ENCODE data around the gene IPO4. TPM values are rescaled to one million over a fixed set of nuclear protein-coding genes. Genes with fewer than 3 reads are reported as not detected.
A peak's percentile ranks its signal among the peaks of the same experiment; 100 is the strongest.

Gene IPO4
- polyA plus RNA-seq, 12 donors: 17.5 to 32.3 (median 24.2) TPM; not detected in 1

DNA sequence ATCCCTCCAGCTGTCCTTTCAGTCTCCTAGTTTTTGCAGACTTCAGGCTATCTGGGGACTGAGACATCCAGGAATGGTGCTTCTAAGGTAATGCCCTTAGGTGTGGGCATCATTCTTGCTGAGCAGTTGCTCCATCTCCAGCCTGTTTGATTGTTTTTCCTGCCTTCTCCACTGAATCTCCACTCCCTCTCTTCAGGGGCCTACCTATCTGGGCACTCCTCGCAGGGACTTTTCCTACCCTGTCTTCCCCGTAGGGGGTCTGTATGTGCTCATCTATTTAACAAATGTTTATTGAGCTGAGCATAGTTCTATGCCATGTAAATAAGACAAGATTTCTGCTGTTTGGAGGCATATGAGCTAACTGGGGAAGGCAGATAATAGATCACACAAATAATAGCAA, 55.6 kb downstream of the IPO4 start:
- DNase-seq: no peak

- DNase-seq: no peak
Observed at GRCh38 chr14:24132061-24132685, 56.4 kb downstream of the IPO4 start.

- DNase-seq: no peak
Observed at GRCh38 chr14:24131549-24131966, 57.1 kb downstream of the IPO4 start.

DNA sequence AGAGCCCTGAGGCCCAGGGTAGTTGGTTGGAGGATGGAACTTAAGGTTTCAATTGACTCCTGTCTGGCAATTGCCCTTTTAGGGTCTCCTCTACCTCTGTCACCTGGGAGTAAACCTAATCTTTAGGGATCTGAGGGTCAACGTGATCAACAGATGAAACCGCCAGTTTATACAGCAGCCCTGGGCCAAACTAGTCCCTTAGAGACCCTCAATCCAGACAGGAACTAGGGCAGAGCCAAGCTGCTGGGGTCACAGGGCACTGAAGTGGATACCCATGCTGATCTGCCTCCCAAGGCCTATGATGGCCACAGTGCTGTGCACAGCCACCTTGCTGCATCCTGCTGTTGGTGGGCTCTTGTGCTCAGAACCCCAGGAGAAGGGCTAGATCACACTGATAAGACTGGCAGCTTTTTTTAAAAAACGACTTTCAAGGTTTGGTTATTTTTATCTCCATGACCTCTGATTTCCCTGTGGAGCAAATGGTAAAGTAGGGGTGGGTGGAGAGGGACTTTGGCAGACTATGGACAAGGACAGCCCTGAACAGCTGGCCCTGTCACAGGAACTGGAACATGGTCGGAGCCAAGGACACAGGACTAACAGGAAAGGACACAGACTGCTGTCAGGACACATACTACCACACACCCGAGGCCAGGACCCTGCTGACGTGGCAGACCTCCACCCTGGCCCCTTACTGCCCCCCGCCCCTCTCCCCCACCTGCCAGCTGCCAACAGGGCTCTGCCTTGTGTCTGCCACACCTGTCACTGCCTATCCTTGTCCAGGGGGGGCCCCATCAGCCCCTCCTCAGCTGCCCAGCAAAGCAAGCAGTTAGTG, 57.7 kb downstream of the IPO4 start:
- DNase-seq: peak; percentile 64

GRCh38 chr14:24130380-24130716, 58.3 kb downstream of the IPO4 start, which contains the start of gene FITM1:
Gene FITM1, plus strand, starts transcription at chr14:24130659. Its CDS starts 905 bp downstream, at chr14:24131564.
- DNase-seq: no peak

Other genes with a start within 250 kb of the IPO4 start
- 10 to 100 TPM in 10 of 12 donors, 1 to 10 TPM in 1, not detected in 1; 9.8 to 56.4 (median 15.7) TPM for gene DHRS4, start 235.0 kb downstream of the IPO4 start, polyA plus RNA-seq (ENCODE audit: insufficient read length in 12 of 12)
- gene DHRS4L2, start 199.9 kb downstream of the IPO4 start, polyA plus RNA-seq (ENCODE audit: insufficient read length in 12 of 12): 10 to 100 TPM in 9 of 12 donors, 1 to 10 TPM in 2, not detected in 1; 8.6 to 17.0 (median 13.9) TPM
- under 1 TPM in 10 of 12 donors, not detected in 2; 0.09 to 0.74 (median 0.22) TPM for gene CARMIL3, start 136.8 kb downstream of the IPO4 start, polyA plus RNA-seq (ENCODE audit: insufficient read length in 12 of 12)
- gene CPNE6, start 117.3 kb downstream of the IPO4 start, polyA plus RNA-seq (ENCODE audit: insufficient read length in 12 of 12): under 1 TPM in 2 of 12 donors, not detected in 10; 0.08 to 0.21 TPM
- 10 to 100 TPM in 1 of 12 donors, 1 to 10 TPM in 10, not detected in 1; 2.2 to 17.9 (median 3.5) TPM for gene PCK2, start 94.5 kb downstream of the IPO4 start, polyA plus RNA-seq (ENCODE audit: insufficient read length in 12 of 12)
- 10 to 100 TPM in 11 of 12 donors, not detected in 1; 35.5 to 53.7 (median 40.5) TPM for gene DCAF11, start 74.0 kb downstream of the IPO4 start, polyA plus RNA-seq (ENCODE audit: insufficient read length in 12 of 12)
- 1 to 10 TPM in 7 of 12 donors, under 1 TPM in 3, not detected in 2; 0.82 to 1.9 (median 1.4) TPM for gene NRL, start 73.9 kb downstream of the IPO4 start, polyA plus RNA-seq (ENCODE audit: insufficient read length in 12 of 12)
- 100 to 1,000 TPM in 6 of 12 donors, 10 to 100 TPM in 5, not detected in 1; 54.9 to 160 (median 102) TPM for gene FITM1, start 58.2 kb downstream of the IPO4 start, polyA plus RNA-seq (ENCODE audit: insufficient read length in 12 of 12)
- 100 to 1,000 TPM in 9 of 12 donors, 10 to 100 TPM in 2, not detected in 1; 67.3 to 116 (median 106) TPM for gene PSME1, start 52.6 kb downstream of the IPO4 start, polyA plus RNA-seq (ENCODE audit: insufficient read length in 12 of 12)
- gene EMC9, start 47.2 kb downstream of the IPO4 start, polyA plus RNA-seq (ENCODE audit: insufficient read length in 12 of 12): 10 to 100 TPM in 11 of 12 donors, not detected in 1; 21.0 to 38.3 (median 25.8) TPM
- gene PSME2, start 42.2 kb downstream of the IPO4 start, polyA plus RNA-seq (ENCODE audit: insufficient read length in 12 of 12): 100 to 1,000 TPM in 4 of 12 donors, 10 to 100 TPM in 7, not detected in 1; 68.9 to 105 (median 90.2) TPM
- 10 to 100 TPM in 11 of 12 donors, not detected in 1; 27.3 to 75.4 (median 35.6) TPM for gene RNF31, start 41.3 kb downstream of the IPO4 start, polyA plus RNA-seq (ENCODE audit: insufficient read length in 12 of 12)
- 10 to 100 TPM in 11 of 12 donors, not detected in 1; 18.1 to 46.6 (median 25.9) TPM for gene IRF9, start 27.6 kb downstream of the IPO4 start, polyA plus RNA-seq (ENCODE audit: insufficient read length in 12 of 12)
- gene REC8, start 16.7 kb downstream of the IPO4 start, polyA plus RNA-seq (ENCODE audit: insufficient read length in 12 of 12): 10 to 100 TPM in 4 of 12 donors, 1 to 10 TPM in 7, not detected in 1; 5.7 to 52.4 (median 8.6) TPM
- 10 to 100 TPM in 11 of 12 donors, not detected in 1; 13.2 to 60.8 (median 17.5) TPM for gene TM9SF1, start 6.6 kb upstream of the IPO4 start, polyA plus RNA-seq (ENCODE audit: insufficient read length in 12 of 12)
- gene TSSK4, start 16.9 kb upstream of the IPO4 start, polyA plus RNA-seq (ENCODE audit: insufficient read length in 12 of 12): 10 to 100 TPM in 1 of 12 donors, 1 to 10 TPM in 9, not detected in 2; 2.0 to 10.1 (median 4.7) TPM
- 10 to 100 TPM in 11 of 12 donors, not detected in 1; 27.6 to 61.9 (median 36.6) TPM for gene CHMP4A, start 24.7 kb upstream of the IPO4 start, polyA plus RNA-seq (ENCODE audit: insufficient read length in 12 of 12)
- 10 to 100 TPM in 4 of 12 donors, 1 to 10 TPM in 7, not detected in 1; 4.6 to 33.0 (median 8.7) TPM for gene MDP1, start 27.2 kb upstream of the IPO4 start, polyA plus RNA-seq (ENCODE audit: insufficient read length in 12 of 12)
- gene NEDD8, start 43.6 kb upstream of the IPO4 start, polyA plus RNA-seq (ENCODE audit: insufficient read length in 12 of 12): 100 to 1,000 TPM in 11 of 12 donors, not detected in 1; 123 to 211 (median 177) TPM
- gene GMPR2, start 44.1 kb upstream of the IPO4 start, polyA plus RNA-seq (ENCODE audit: insufficient read length in 12 of 12): 10 to 100 TPM in 11 of 12 donors, not detected in 1; 39.8 to 82.9 (median 54.4) TPM
- gene TINF2, start 53.8 kb upstream of the IPO4 start, polyA plus RNA-seq (ENCODE audit: insufficient read length in 12 of 12): 10 to 100 TPM in 11 of 12 donors, not detected in 1; 35.0 to 46.2 (median 43.5) TPM
- 1 to 10 TPM in 8 of 12 donors, under 1 TPM in 2, not detected in 2; 0.64 to 7.2 (median 1.4) TPM for gene TGM1, start 74.4 kb upstream of the IPO4 start, polyA plus RNA-seq (ENCODE audit: insufficient read length in 12 of 12)
- 10 to 100 TPM in 9 of 12 donors, 1 to 10 TPM in 1, not detected in 2; 9.9 to 25.5 (median 13.5) TPM for gene RABGGTA, start 82.8 kb upstream of the IPO4 start, polyA plus RNA-seq (ENCODE audit: insufficient read length in 12 of 12)
- gene DHRS1, start 111.0 kb upstream of the IPO4 start, polyA plus RNA-seq (ENCODE audit: insufficient read length in 12 of 12): 10 to 100 TPM in 10 of 12 donors, 1 to 10 TPM in 1, not detected in 1; 9.8 to 25.1 (median 16.9) TPM
- gene NOP9, start 111.0 kb upstream of the IPO4 start, polyA plus RNA-seq (ENCODE audit: insufficient read length in 12 of 12): 10 to 100 TPM in 11 of 12 donors, not detected in 1; 18.0 to 23.6 (median 20.5) TPM
- 10 to 100 TPM in 6 of 12 donors, 1 to 10 TPM in 5, not detected in 1; 7.3 to 28.8 (median 11.2) TPM for gene CIDEB, start 119.2 kb upstream of the IPO4 start, polyA plus RNA-seq (ENCODE audit: insufficient read length in 12 of 12)
- gene LTB4R2, start 121.3 kb upstream of the IPO4 start, polyA plus RNA-seq (ENCODE audit: insufficient read length in 12 of 12): 1 to 10 TPM in 11 of 12 donors, not detected in 1; 1.6 to 7.2 (median 2.7) TPM
- 10 to 100 TPM in 1 of 12 donors, 1 to 10 TPM in 9, not detected in 2; 2.2 to 15.8 (median 3.2) TPM for gene LTB4R, start 122.7 kb upstream of the IPO4 start, polyA plus RNA-seq (ENCODE audit: insufficient read length in 12 of 12)
- gene ADCY4, start 146.3 kb upstream of the IPO4 start, polyA plus RNA-seq (ENCODE audit: insufficient read length in 12 of 12): 10 to 100 TPM in 10 of 12 donors, 1 to 10 TPM in 1, not detected in 1; 8.4 to 26.2 (median 16.9) TPM
- 1 to 10 TPM in 9 of 12 donors, under 1 TPM in 1, not detected in 2; 0.96 to 5.6 (median 1.3) TPM for gene RIPK3, start 151.2 kb upstream of the IPO4 start, polyA plus RNA-seq (ENCODE audit: insufficient read length in 12 of 12)
- 100 to 1,000 TPM in 1 of 12 donors, 10 to 100 TPM in 10, not detected in 1; 20.7 to 152 (median 40.4) TPM for gene NFATC4, start 179.4 kb upstream of the IPO4 start, polyA plus RNA-seq (ENCODE audit: insufficient read length in 12 of 12)
- gene NYNRIN, start 210.2 kb upstream of the IPO4 start, polyA plus RNA-seq (ENCODE audit: insufficient read length in 12 of 12): 10 to 100 TPM; 19.2 to 60.0 (median 30.0) TPM
- 1 to 10 TPM in 11 of 12 donors, not detected in 1; 1.6 to 7.4 (median 2.2) TPM for gene CBLN3, start 240.9 kb upstream of the IPO4 start, polyA plus RNA-seq (ENCODE audit: insufficient read length in 12 of 12)
- gene KHNYN, start 241.1 kb upstream of the IPO4 start, polyA plus RNA-seq (ENCODE audit: insufficient read length in 12 of 12): 10 to 100 TPM in 11 of 12 donors, not detected in 1; 31.7 to 65.4 (median 36.7) TPM